SK-N-SH (cell line): Measurements from ENCODE around the gene PKN3. TPM values are rescaled to one million over a fixed set of nuclear protein-coding genes. Genes with fewer than 3 reads are reported as not detected.

ENCODE experiments used
- CTCF ChIA-PET: fragments of 300-600, 350-600 bp; formaldehyde crosslinking; extraction: SDS; loops from one replicate; lab custom pipeline; 2021; lab: Yijun Ruan, JAX
- POLR2A ChIA-PET: fragments of 350-600 bp; sonication (Branson Sonifier 250); formaldehyde crosslinking; extraction: SDS; loops from one replicate; lab custom pipeline; 2020; ENCODE audit warnings: antibody characterized with exemption, inconsistent platforms; lab: Yijun Ruan, JAX
- DNase-seq: peaks from one replicate; pipeline ENCODE4 v3.0.0; 2012
- H2AFZ ChIP-seq: fragments of 200-600 bp; sonication (generic); 2 replicates; pipeline ENCODE4 v1.8.1; 2016; ENCODE audit warnings: antibody characterized with exemption, mild to moderate bottlenecking, low read depth
- H3F3A ChIP-seq: fragments of 200-600 bp; sonication (generic); replicated peaks from 2 replicates; pipeline ENCODE3; 2016; ENCODE audit warnings: antibody characterized with exemption, mild to moderate bottlenecking; ENCODE audit not compliant: insufficient read depth
- H3K27ac ChIP-seq, 2 experiments: fragments of 200-500 bp in 1 of 2; fragments of 200-600 bp in 1 of 2; sonication (Bioruptor generic) in 1 of 2; sonication (generic), shearing (Covaris generic) in 1 of 2; 2 replicates each; pipeline versions ENCODE4 v1.5.1 to v1.6.1; 2014 to 2016; ENCODE audit warnings: low read depth in 2 of 2, inconsistent platforms in 1 of 2, low read length in 1 of 2, mild to moderate bottlenecking in 1 of 2, mixed read lengths in 1 of 2
- H3K27me3 ChIP-seq: fragments of 200-600 bp; sonication (generic), shearing (Covaris generic); 2 replicates; pipeline ENCODE4 v1.6.1; 2016; ENCODE audit warnings: mixed run types; ENCODE audit not compliant: insufficient read depth
- H3K36me3 ChIP-seq, 2 experiments: fragments of 200-500 bp in 1 of 2; fragments of 200-600 bp in 1 of 2; sonication (Bioruptor generic) in 1 of 2; sonication (generic) in 1 of 2; replicated peaks in 1 of 2; 2 replicates each; pipeline versions ENCODE3 to v1.5.1; 2014 to 2016; ENCODE audit warnings: low read length in 1 of 2, mild to moderate bottlenecking in 1 of 2; ENCODE audit not compliant: insufficient read depth in 2 of 2, control insufficient read depth in 1 of 2
- H3K4me1 ChIP-seq, 2 experiments: fragments of 200-500 bp in 1 of 2; fragments of 200-600 bp in 1 of 2; sonication (Bioruptor generic) in 1 of 2; sonication (generic), shearing (Covaris generic) in 1 of 2; 2 replicates each; pipeline versions ENCODE4 v1.5.1 to v1.6.1; 2014 to 2016; ENCODE audit warnings: low read depth in 1 of 2, low read length in 1 of 2, mixed run types in 1 of 2; ENCODE audit not compliant: insufficient read depth in 2 of 2, control insufficient read depth in 1 of 2
- H3K4me2 ChIP-seq: fragments of 200-600 bp; sonication (generic), shearing (Covaris generic); 2 replicates; pipeline ENCODE4 v1.6.1; 2017; ENCODE audit warnings: mixed run types
- H3K4me3 ChIP-seq, 2 experiments: fragments of 200-500 bp in 1 of 2; fragments of 200-600 bp in 1 of 2; sonication (Bioruptor generic) in 1 of 2; sonication (generic), shearing (Covaris generic) in 1 of 2; 2 replicates each; pipeline versions ENCODE4 v1.5.1 to v1.8.1; 2014 to 2016; ENCODE audit warnings: low read depth in 2 of 2, inconsistent platforms in 1 of 2, low read length in 1 of 2, mild to moderate bottlenecking in 1 of 2, mixed read lengths in 1 of 2, moderate library complexity in 1 of 2
- H3K79me2 ChIP-seq: fragments of 200-600 bp; sonication (generic); 2 replicates; pipeline ENCODE4 v1.8.1; 2017; ENCODE audit warnings: mild to moderate bottlenecking; ENCODE audit not compliant: insufficient read depth
- H3K9ac ChIP-seq: fragments of 200-600 bp; sonication (generic); 2 replicates; pipeline ENCODE4 v1.6.1; 2017; ENCODE audit warnings: mixed run types
- H3K9me2 ChIP-seq: fragments of 200-600 bp; sonication (generic); 2 replicates; pipeline ENCODE4 v1.6.1; 2017; ENCODE audit warnings: mixed run types
- H3K9me3 ChIP-seq: fragments of 200-600 bp; sonication (generic); 2 replicates; pipeline ENCODE4 v1.6.1; 2017; ENCODE audit warnings: mixed run types, mild to moderate bottlenecking, moderate library complexity
- H4K20me1 ChIP-seq: fragments of 200-600 bp; sonication (generic); 2 replicates; pipeline ENCODE4 v1.6.1; 2017; ENCODE audit warnings: mild to moderate bottlenecking, mixed run types; ENCODE audit not compliant: insufficient read depth
- ELF1 ChIP-seq: IDR thresholded peaks from 2 replicates; pipeline ENCODE4 v1.4.0; 2012
- EZH2phosphoT487 ChIP-seq: fragments of 200-600 bp; sonication (generic); IDR thresholded peaks from 2 replicates; pipeline ENCODE4 v1.6.1; 2017; ENCODE audit warnings: low read depth, mixed run types, mild to moderate bottlenecking, antibody characterized with exemption, moderate library complexity, borderline replicate concordance
- FOSL2 ChIP-seq: IDR thresholded peaks from 2 replicates; pipeline ENCODE4 v1.4.0; 2012; ENCODE audit warnings: low read depth, mild to moderate bottlenecking, moderate library complexity, borderline replicate concordance
- FOXM1 ChIP-seq: IDR thresholded peaks from 2 replicates; pipeline ENCODE4 v1.4.0; 2012; ENCODE audit warnings: low read depth, mild to moderate bottlenecking
- GABPA ChIP-seq: IDR thresholded peaks from 2 replicates; pipeline ENCODE4 v1.4.0; 2012; ENCODE audit warnings: low read depth, mild to moderate bottlenecking
- MAX ChIP-seq: IDR thresholded peaks from 2 replicates; pipeline ENCODE4 v1.4.0; 2012; ENCODE audit warnings: low read depth
- MXI1 ChIP-seq: IDR thresholded peaks from 2 replicates; pipeline ENCODE4 v1.6.1; 2012; ENCODE audit warnings: mild to moderate bottlenecking, low read depth, low read length, improper control_type of control experiment
- NFIC ChIP-seq: IDR thresholded peaks from 2 replicates; pipeline ENCODE4 v1.4.0; 2012; ENCODE audit warnings: borderline replicate concordance
- NRF1 ChIP-seq: IDR thresholded peaks from 2 replicates; pipeline ENCODE4 v1.6.1; 2012; ENCODE audit warnings: low read depth, mild to moderate bottlenecking, low read length
- POLR2AphosphoS5 ChIP-seq: IDR thresholded peaks from 2 replicates; pipeline ENCODE4 v1.6.1; 2012; ENCODE audit warnings: low read depth, low read length
- REST ChIP-seq: IDR thresholded peaks from 2 replicates; pipeline ENCODE4 v1.6.1; 2012; ENCODE audit warnings: mild to moderate bottlenecking, low read depth, low read length, moderate library complexity
- RXRA ChIP-seq: IDR thresholded peaks from 2 replicates; pipeline ENCODE4 v1.4.0; 2012; ENCODE audit warnings: low read depth, mild to moderate bottlenecking, borderline replicate concordance
- TAF1 ChIP-seq: IDR thresholded peaks from 2 replicates; pipeline ENCODE4 v1.6.1; 2012; ENCODE audit warnings: low read depth, mild to moderate bottlenecking, low read length, moderate library complexity, borderline replicate concordance
- TCF12 ChIP-seq: IDR thresholded peaks from 2 replicates; pipeline ENCODE4 v1.4.0; 2012
- USF1 ChIP-seq: IDR thresholded peaks from 2 replicates; pipeline ENCODE4 v1.4.0; 2012; ENCODE audit warnings: low read depth, borderline replicate concordance
- USF2 ChIP-seq: fragments of 150-350 bp; IDR thresholded peaks from 2 replicates; pipeline ENCODE4 v1.6.1; 2017; ENCODE audit warnings: antibody characterized with exemption, low read length, low read depth, borderline replicate concordance
- ZBTB33 ChIP-seq: IDR thresholded peaks from 2 replicates; pipeline ENCODE4 v1.4.0; 2012; ENCODE audit warnings: low read depth, borderline replicate concordance
- whole genome bisulfite sequencing: methylation state at CpG from one replicate; pipeline ENCODE4 v1.1.6; 2017; ENCODE audit warnings: low lambda C conversion rate; 5-methylcytosine and 5-hydroxymethylcytosine counted together
- polyA plus RNA-seq, 3 experiments: library from polyadenylated mRNA; depleted of rRNA; stranded (reverse); fragments of >200 nt; gene quantifications; 2 replicates each; pipeline ENCODE4 v1.2.3, GENCODE V29; 2012

PKN3 gene
- polyA plus RNA-seq, 1 of the 3 experiments (the other 2 are of a cell fraction): 7.8 TPM

- Histone ChIP-seq H3K4me3 (peak overlapping the region; percentile 68 to 85), H3K9me2 (no peaks in the 10 kb centered on the region), H3K79me2 (no peaks in the 10 kb centered on the region), H3K4me1 (peaks cover 0 to 4% of the 10 kb centered on the region in 2 experiments; a peak in 1 of 4 replicates), H3F3A (peaks cover 19% of the 10 kb centered on the region), H2AFZ (peak overlapping the region; percentile 97; the same call in 1 of the 2 replicates), H3K27me3 (no peaks in the 10 kb centered on the region), H3K9me3 (no peaks in the 10 kb centered on the region), H3K9ac (peak overlapping the region; percentile 84), H3K4me2 (peak overlapping the region; percentile 93), H3K27ac (no peak overlapping the region; a peak in 1 of 4 replicates), H4K20me1 (no peaks in the 10 kb centered on the region), H3K36me3 (no peaks in the 10 kb centered on the region)
- 26% methylated on average over 36 of the region's 55 CpGs for WGBS
- POLR2A ChIA-PET: no interaction called here
- TF ChIP-seq USF2 (no peak), POLR2AphosphoS5 (no peak), GABPA (no peak), USF1 (no peak), ELF1 (no peak), FOSL2 (no peak), RXRA (no peak), MXI1 (no peak), MAX (0 out of 2 replicates have a peak, but pooled peaks have one; percentile 4)
- DNase-seq: peak; percentile 79
- CTCF ChIA-PET: interaction anchor here (0.7 to 4.0 kb wide), 11 partner anchors 10 to 269 kb away, joined by 3 to 64 read pairs (median 4); partner anchors contain the start of genes ENDOG, SET and ZDHHC12
Measured at GRCh38 chr9:128702949-128703615, 779 bp downstream of the PKN3 start.

GRCh38 chr9:128703616-128704355 is 1.5 kb downstream of the PKN3 start:
- Histone ChIP-seq H3K27ac (no peak overlapping the region), H3K79me2 (no peaks in the 10 kb centered on the region), H3K36me3 (no peaks in the 10 kb centered on the region), H3K4me2 (peak overlapping the region; percentile 93), H3K9ac (peak overlapping the region; percentile 84; the same call in 1 of the 2 replicates), H3K27me3 (no peaks in the 10 kb centered on the region), H2AFZ (no peak overlapping the region), H3F3A (peaks cover 19% of the 10 kb centered on the region), H4K20me1 (no peaks in the 10 kb centered on the region), H3K9me3 (no peaks in the 10 kb centered on the region), H3K4me1 (peaks cover 0 to 4% of the 10 kb centered on the region in 2 experiments; a peak in 1 of 4 replicates), H3K9me2 (no peaks in the 10 kb centered on the region), H3K4me3 (peak overlapping the region; percentile 68 to 85; a peak in 3 of 4 replicates)
- ChIA-PET CTCF (interaction anchor here (0.6 to 4.0 kb wide), 13 partner anchors 9 to 268 kb away, joined by 3 to 64 read pairs (median 4); partner anchors contain the start of genes ENDOG, SET and ZDHHC12), POLR2A (interaction anchor here (0.8 kb wide), 1 partner anchor 15 kb away, joined by 3 read pairs; the partner anchor contains the start of gene SET)
- WGBS: 95% methylated on average over 17 of the region's 31 CpGs
- DNase-seq: peak; percentile 27
- no peak for TF ChIP-seq NFIC
- TF ChIP-seq NRF1: no peak
- no peak for TF ChIP-seq TCF12
- no peak for TF ChIP-seq MXI1
- no peak for TF ChIP-seq FOSL2
- no peak for TF ChIP-seq REST
- no peak for TF ChIP-seq RXRA
- TF ChIP-seq ELF1: no peak
- no peak for TF ChIP-seq EZH2phosphoT487
- no peak for TF ChIP-seq ZBTB33
- TF ChIP-seq TAF1: no peak
- TF ChIP-seq FOXM1: no peak
